Prostate gland (tissue), 2 donors: ENCODE results near the gene TMEM132D.

Experiments used
- CTCF ChIP-seq, 4 experiments: fragments of 200-600 bp in 2 of 4; fragments of 450-650 bp in 2 of 4; sonication (generic) in 2 of 4; IDR thresholded peaks; 1 replicate in 3 of 4; 2 replicates in 1 of 4; pipeline ENCODE4 v1.5.1; 2016 to 2019; ENCODE audit warnings: antibody characterized with exemption in 4 of 4, mild to moderate bottlenecking in 2 of 4, moderate library complexity in 2 of 4
- POLR2A ChIP-seq: fragments of 450-650 bp; IDR thresholded peaks from one replicate; pipeline ENCODE4 v1.6.1; 2016; ENCODE audit warnings: antibody characterized with exemption, mild to moderate bottlenecking
- POLR2AphosphoS5 ChIP-seq: sonication (generic); formaldehyde crosslinking; IDR thresholded peaks from one replicate; pipeline ENCODE4 v1.6.1; 2017; ENCODE audit warnings: antibody characterized with exemption

DNA sequence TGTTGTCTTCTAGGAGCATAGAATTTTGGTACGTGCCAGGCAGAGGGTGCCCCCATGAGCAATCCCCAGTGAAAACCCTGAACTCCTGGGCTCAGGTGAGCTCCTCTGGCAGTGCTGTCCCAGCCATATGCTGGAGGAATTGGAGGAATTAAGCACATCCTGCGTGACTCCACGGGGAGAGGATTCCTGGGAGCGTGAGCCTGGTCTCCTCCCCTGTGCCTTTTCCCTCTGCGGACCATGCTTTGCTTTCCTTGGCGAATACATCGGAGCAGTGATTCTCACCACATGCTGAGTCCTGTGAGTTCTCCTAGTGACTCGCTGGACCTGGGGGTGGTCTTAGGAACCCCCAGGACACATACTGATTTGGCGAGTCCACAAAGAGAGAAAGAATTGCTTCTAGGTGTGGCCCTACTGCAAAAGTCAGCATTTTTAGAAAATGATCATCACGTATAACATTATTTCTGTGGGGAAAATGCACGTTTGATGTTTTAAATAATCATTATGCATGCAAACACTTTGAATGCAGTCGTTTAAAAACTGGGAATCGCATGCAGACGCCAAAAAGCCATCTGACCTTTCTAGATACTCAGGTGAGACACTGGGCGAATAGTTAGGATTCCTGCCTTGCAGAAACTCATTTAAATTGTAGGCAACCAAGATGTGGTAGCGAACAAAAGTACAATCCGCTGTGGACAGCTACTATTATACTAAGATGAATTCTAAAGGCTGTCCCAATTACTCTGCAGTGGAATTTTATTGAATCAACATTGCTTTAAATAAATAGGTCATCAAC is 370.9 kb downstream of the TMEM132D start:
- TF ChIP-seq CTCF (IDR thresholded peaks at IDR 0.05) (no peak), POLR2AphosphoS5 (no peak), POLR2A (no peak)
